ENCODE measurements around the gene TTC9C. TPM values are rescaled to one million over a fixed set of nuclear protein-coding genes. Genes with fewer than 3 reads are reported as not detected.

TTC9C gene
- total and polyA plus RNA-seq, 2 of the 13 experiments (the other 11 are each of a cell fraction or from before 2014, with no cell fraction given) = 28.0 to 36.4 TPM

GRCh38 chr11:62771144-62772021 is 43.1 kb downstream of the TTC9C start, which contains the start of gene TAF6L (continued):
- peak; percentile 33 for TF ChIP-seq SKI (IDR thresholded peaks at IDR 0.05; ENCODE audit: partially characterized antibody)
- 0 out of 2 replicates have a peak, but pooled peaks have one; percentile 55 for TF ChIP-seq KLF13 (CRISPR knock-in tag; IDR thresholded peaks at IDR 0.05)
- TF ChIP-seq CEBPB (IDR thresholded peaks at IDR 0.05; ENCODE audit: borderline replicate concordance, low read depth, low read length) = no peak
- no peak for TF ChIP-seq ZNF12 (CRISPR knock-in tag; IDR thresholded peaks at IDR 0.05)
- TF ChIP-seq DZIP1 (CRISPR knock-in tag; IDR thresholded peaks at IDR 0.05) = no peak
- TF ChIP-seq ATAD3A (CRISPR knock-in tag; IDR thresholded peaks at IDR 0.05) = no peak
- no peak for TF ChIP-seq ZNF30 (CRISPR knock-in tag; IDR thresholded peaks at IDR 0.05)
- TF ChIP-seq SIN3B (IDR thresholded peaks at IDR 0.05; ENCODE audit: low read length) = no peak
- no peak for TF ChIP-seq ZNF235 (CRISPR knock-in tag; IDR thresholded peaks at IDR 0.05; ENCODE audit: borderline replicate concordance)
- peak; percentile 69; the same call in 1 of the 2 replicates for TF ChIP-seq DMAP1 (CRISPR knock-in tag; IDR thresholded peaks at IDR 0.05)
- TF ChIP-seq ZBED4 (CRISPR knock-in tag; IDR thresholded peaks at IDR 0.05; ENCODE audit: borderline replicate concordance) = no peak; the same call in 1 of the 2 replicates
- no peak for TF ChIP-seq ZNF337 (CRISPR knock-in tag; IDR thresholded peaks at IDR 0.05; ENCODE audit: borderline replicate concordance, low read depth)
- TF ChIP-seq RFXAP (CRISPR knock-in tag; IDR thresholded peaks at IDR 0.05; ENCODE audit: borderline replicate concordance) = 0 out of 2 replicates have a peak, but pooled peaks have one; percentile 49
- TF ChIP-seq AHDC1 (CRISPR knock-in tag; IDR thresholded peaks at IDR 0.05; ENCODE audit: borderline replicate concordance) = no peak
- no peak for TF ChIP-seq MAFF (IDR thresholded peaks at IDR 0.05; ENCODE audit: low read depth, low read length)
- TF ChIP-seq NFIB (CRISPR knock-in tag; IDR thresholded peaks at IDR 0.05; ENCODE audit: borderline replicate concordance) = no peak
- TF ChIP-seq MAF1 (CRISPR knock-in tag; IDR thresholded peaks at IDR 0.05; ENCODE audit: borderline replicate concordance) = no peak
